IPS-20b (cell line): ENCODE measurements around the gene NAT9.

ENCODE experiments used
- H3K27ac ChIP-seq: one replicate; pipeline ENCODE4 v1.5.1; 2013; ENCODE audit warnings: low read length
- H3K27me3 ChIP-seq: 2 replicates; pipeline ENCODE4 v1.6.1; 2013; ENCODE audit warnings: mild to moderate bottlenecking, low read length, inconsistent platforms; ENCODE audit not compliant: insufficient read depth
- H3K36me3 ChIP-seq: 2 replicates; pipeline ENCODE4 v1.6.1; 2013; ENCODE audit warnings: low read depth, mild to moderate bottlenecking, inconsistent platforms, low read length, moderate library complexity; ENCODE audit not compliant: insufficient read depth
- H3K4me1 ChIP-seq: 2 replicates; pipeline ENCODE4 v1.6.1; 2013; ENCODE audit warnings: mild to moderate bottlenecking, control low read depth, inconsistent platforms, low read length, moderate library complexity; ENCODE audit not compliant: insufficient read depth
- H3K4me3 ChIP-seq: 2 replicates; pipeline ENCODE4 v1.5.1; 2013; ENCODE audit warnings: mild to moderate bottlenecking, low read length, inconsistent platforms
- H3K9ac ChIP-seq: 2 replicates; pipeline ENCODE4 v1.6.1; 2013; ENCODE audit warnings: low read depth, mild to moderate bottlenecking, inconsistent platforms, low read length, moderate library complexity
- H3K9me3 ChIP-seq: 2 replicates; pipeline ENCODE4 v1.6.1; 2013; ENCODE audit warnings: mild to moderate bottlenecking, low read depth, low read length, inconsistent platforms; ENCODE audit not compliant: insufficient read depth

Gene NAT9

DNA sequence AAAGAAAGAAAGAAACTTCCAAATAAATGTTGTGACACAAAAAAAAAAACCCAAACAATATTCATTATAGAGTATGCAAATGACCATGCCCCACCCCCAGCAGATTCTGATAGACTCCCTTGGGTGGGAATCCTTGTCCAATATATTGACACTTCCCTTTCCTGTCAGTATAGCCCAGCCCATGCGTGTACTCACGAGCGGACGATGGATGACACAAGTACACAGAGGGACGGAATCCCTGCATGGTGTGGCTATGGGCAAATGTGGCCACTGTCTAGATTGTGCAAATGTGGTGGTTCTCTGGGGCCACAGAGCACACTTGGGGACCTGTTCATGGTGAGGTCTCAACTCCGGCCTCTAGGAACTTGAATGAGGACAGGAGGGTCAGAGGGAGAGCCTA lies 36.0 kb downstream of the NAT9 start:
- Histone ChIP-seq H3K4me1 (peaks cover 12% of the 10 kb centered on the region; the same call in 1 of the 2 replicates), H3K9ac (no peak overlapping the region), H3K27ac (no peak overlapping the region), H3K27me3 (peaks cover 36% of the 10 kb centered on the region), H3K9me3 (no peaks in the 10 kb centered on the region), H3K4me3 (no peak overlapping the region), H3K36me3 (no peaks in the 10 kb centered on the region)

GRCh38 chr17:74739227-74739831 lies 36.8 kb downstream of the NAT9 start:
- Histone ChIP-seq H3K27ac (no peak overlapping the region), H3K4me3 (no peak overlapping the region), H3K27me3 (peaks cover 43% of the 10 kb centered on the region), H3K9ac (no peak overlapping the region), H3K4me1 (peaks cover 9% of the 10 kb centered on the region; the same call in 1 of the 2 replicates), H3K9me3 (no peaks in the 10 kb centered on the region), H3K36me3 (no peaks in the 10 kb centered on the region)

DNA sequence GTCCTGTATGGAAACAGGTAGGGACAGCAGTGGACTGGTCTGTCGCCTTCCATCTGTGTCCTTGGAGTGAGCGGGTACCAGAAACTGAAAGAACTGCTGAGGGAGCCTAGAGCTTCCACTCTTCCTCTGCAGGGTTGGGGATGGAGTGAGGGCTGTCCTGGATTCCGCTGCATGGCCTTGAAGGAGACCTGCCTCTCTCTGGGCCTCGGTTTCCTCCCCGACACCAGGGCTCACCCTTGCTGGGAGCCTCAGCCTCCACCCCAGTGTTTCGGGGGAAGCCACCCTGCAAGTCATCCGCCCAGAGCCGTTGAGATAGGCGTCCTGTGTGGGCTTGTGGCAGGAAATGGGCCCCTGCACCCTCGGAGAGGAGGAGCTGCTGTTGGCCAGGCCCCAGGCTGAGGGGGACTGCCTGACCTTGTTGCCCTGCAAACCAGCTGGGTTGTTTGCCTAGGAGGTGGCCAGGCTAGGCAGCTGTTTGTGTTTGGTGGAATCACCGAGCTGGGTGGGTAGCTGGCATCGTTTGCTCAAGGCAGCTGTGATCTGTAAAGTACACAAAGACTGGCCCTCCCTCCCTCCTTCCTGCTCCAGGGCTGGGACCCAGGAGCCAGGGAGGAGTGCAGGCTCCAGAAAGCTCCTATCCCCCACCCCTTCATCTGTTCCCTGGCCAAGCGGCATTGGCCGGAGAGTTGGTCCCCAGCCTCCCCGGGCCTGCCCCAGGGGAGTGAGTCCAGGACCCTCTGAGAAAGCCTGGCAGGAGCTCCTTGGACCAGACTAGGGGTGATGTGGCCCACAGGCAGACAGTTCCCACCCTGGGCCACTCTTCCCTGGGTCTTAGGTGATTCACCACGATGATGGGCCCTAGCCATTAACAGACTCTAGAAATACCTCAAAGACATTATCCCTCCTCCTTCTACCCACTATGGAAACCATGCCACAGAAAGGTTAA lies 37.8 kb downstream of the NAT9 start:
- Histone ChIP-seq H3K36me3 (no peaks in the 10 kb centered on the region), H3K9me3 (no peaks in the 10 kb centered on the region), H3K4me3 (peak overlapping the region; percentile 76; the same call in 1 of the 2 replicates), H3K9ac (peak overlapping the region; percentile 4; the same call in 1 of the 2 replicates), H3K4me1 (peaks cover 9% of the 10 kb centered on the region; the same call in 1 of the 2 replicates), H3K27ac (no peak overlapping the region), H3K27me3 (peaks cover 50% of the 10 kb centered on the region)

DNA sequence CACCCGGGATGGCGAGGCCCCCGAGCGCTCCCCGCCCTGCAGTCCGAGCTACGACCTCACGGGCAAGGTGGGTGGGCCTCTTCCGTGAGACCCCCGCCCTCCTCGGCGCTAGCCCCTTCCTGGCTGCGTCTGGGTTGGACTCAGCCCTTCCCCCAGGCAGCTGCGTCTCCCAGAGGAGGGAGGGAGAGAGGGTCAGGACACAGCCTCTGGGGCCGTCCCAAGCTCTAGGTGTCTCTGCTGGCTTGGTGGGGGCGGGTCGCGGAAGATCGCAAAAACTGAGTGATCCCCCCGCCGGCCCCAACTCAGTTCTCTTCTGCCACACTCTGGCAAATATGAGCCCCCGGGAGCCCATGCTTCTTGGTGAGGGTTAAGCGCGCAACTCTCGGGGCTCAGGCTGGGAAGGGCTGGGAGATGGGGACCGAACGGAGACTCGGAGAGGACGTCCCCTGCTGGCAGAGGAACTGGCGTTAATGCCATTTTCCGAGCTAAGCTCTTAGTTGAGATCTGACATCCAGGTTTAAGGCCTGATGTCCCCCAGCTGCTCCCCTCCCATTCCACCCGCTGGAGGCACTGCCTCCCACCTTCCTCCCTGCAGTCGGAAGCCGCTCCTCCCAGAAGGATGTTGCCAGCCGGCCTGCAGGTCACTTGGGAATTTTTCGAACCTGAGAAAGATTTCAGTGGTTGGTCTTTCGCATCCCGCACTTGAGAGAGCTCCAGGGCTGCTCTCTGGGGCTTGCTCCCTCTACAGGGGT lies 38.7 kb downstream of the NAT9 start:
- Histone ChIP-seq H3K9me3 (no peaks in the 10 kb centered on the region), H3K36me3 (no peaks in the 10 kb centered on the region), H3K27ac (no peak overlapping the region), H3K4me3 (peak overlapping the region; percentile 76), H3K27me3 (peaks cover 50% of the 10 kb centered on the region), H3K4me1 (peaks cover 9% of the 10 kb centered on the region; the same call in 1 of the 2 replicates), H3K9ac (peak overlapping the region; percentile 4; the same call in 1 of the 2 replicates)

DNA sequence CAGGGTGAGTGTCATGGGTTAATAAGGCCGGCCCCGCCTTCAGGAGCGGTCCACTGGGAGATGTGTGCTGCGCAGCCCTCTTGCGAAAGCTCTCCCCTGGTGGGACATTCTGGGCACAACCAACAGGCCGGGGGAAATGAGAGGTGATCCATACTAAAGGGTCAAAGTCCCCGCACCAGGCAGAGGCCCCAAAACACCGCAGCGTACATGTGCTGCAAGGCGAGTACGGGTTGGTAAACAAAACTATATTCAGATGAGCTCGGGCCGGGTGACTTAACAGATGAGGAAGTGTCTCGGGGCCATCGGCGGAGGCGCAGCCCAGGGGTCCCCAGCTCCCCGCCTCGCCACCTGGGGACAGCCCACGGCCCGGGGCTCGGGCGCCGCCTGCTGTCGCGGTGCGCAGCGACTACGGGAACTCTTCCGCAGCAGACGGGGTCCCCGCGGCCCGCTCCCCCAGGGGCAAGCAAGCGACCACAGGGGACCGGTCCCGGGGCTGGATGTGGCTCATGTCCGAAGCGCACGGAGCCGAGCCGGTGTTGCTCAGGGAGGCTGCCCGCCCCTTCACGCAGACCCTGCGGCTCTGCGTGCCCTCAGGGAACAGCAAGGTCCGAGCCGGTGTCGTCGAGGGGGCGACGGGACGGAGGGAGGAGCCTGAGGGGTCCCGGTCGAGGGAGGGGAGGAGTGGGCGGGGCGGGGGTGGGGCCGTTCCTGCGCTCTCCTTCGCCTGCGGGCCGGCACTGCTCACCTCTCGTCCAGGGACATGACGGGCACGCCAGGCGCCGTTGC lies 39.4 kb downstream of the NAT9 start, which contains the start of gene RAB37:
RAB37 (plus strand) TSS at position 744 of the 786 bp plus-strand sequence; CDS start at position 761, 17 bp downstream.
- Histone ChIP-seq H3K9ac (peak within 1 kb of the TSS; percentile 6; the same call in 1 of the 2 replicates), H3K9me3 (no peaks in the 10 kb centered on the region), H3K4me3 (peak within 1 kb of the TSS; percentile 76), H3K36me3 (no peaks in the 10 kb centered on the region), H3K27me3 (peaks cover 50% of the 10 kb centered on the region), H3K27ac (no peak within 1 kb of the TSS), H3K4me1 (peaks cover 5% of the 10 kb centered on the region; the same call in 1 of the 2 replicates)

DNA sequence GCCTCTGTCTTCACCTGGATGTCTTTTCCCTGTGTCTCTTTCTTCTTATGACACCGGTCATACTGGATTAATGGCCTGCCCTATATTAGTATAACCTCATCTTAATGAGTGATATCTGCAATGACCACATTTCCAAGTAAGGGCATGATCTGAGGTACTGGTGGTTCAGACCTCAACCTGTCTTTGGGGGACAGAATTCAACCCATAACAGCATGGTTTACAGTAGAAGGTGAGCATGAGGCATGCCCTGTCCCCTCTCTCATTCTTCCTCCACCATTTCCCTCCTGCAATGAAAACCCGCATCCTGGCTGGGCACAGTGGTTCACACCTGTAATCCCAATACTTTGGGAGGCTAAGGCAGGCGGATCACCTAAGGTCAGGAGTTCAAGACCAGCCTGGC lies 41.9 kb downstream of the NAT9 start:
- Histone ChIP-seq H3K9ac (no peak overlapping the region), H3K27me3 (peaks cover 50% of the 10 kb centered on the region), H3K4me1 (peaks cover 5% of the 10 kb centered on the region; the same call in 1 of the 2 replicates), H3K4me3 (no peak overlapping the region), H3K9me3 (no peaks in the 10 kb centered on the region), H3K27ac (no peak overlapping the region), H3K36me3 (no peaks in the 10 kb centered on the region)

DNA sequence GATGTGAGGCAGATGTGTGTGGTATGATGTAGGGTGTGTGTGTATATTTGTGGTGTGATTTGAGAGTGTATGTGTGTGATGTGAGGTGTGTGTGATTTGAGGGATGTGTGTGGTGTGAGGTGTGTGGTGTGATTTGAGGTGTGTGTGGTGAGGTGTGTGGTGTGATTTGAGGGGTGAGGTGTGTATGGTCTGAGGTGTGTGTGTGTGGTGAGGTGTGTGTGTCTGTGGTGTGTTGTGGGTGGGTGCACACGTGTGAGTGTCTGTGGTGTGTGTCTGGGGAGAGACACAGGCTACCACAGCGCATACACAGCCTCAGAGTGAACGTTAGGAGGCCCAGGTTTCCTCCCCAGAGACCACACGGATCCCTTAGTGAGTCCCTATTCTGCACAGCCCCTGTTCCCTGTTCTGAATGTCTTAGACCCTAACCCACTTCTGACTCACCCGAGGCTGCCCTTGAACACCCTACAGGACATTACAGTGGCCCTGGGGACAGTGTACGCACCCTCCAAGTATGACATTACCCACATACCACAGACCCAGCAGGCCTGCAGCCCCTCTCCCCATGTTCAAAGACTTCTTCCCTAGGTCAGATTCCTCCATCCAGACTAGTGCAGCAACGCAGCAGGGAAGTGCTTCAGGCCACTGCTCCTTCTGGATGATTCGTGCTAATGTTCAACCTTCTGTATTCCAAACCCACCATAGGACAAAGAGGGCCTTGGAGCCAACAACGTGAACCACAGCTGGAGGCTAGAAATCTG lies 42.6 kb downstream of the NAT9 start:
- Histone ChIP-seq H3K4me3 (no peak overlapping the region), H3K9ac (no peak overlapping the region), H3K9me3 (peaks cover 3% of the 10 kb centered on the region; the same call in 1 of the 2 replicates), H3K36me3 (no peaks in the 10 kb centered on the region), H3K27me3 (peaks cover 44% of the 10 kb centered on the region), H3K4me1 (peaks cover 5% of the 10 kb centered on the region; the same call in 1 of the 2 replicates), H3K27ac (no peak overlapping the region)

DNA sequence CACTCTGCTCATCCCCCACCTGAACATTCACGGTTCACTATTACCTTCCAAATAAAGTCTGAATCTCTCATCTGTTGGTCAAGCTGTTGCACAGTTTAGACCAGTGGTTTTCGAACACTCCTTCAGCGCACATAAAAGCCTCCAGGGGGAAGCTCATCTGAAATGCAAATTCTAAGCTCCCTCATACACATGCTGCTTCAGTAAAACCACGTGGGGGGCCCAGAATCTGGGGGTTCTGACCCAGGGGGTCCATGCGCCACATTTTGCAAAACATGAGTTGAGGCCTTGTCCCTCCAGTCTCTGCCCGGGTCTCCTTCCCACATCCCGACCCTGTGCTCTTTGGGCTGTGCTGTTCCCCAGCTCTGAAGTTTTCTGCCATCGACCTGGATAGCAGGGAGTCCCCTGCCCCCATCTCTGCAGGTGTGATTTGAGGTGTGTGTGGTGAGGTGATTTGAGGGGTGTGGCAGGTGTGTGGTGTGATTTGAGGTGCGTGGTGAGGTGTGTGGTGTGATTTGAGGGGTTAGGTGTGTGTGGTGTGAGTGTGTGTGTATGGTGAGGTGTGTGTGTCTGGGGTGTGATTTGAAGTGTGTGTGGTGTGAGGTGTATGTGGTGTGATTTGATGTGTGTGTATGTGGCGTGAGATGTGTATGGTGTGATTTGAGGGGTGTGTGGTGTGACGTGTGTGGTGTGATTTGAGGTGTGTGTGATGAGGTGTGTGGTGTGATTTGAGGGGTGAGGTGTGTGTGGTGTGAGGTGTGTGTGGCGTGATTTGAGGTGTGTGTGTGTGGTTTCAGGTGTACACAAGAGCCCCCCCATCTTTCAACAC lies 43.9 kb downstream of the NAT9 start:
- Histone ChIP-seq H3K9ac (no peak overlapping the region), H3K9me3 (peaks cover 7% of the 10 kb centered on the region; the same call in 1 of the 2 replicates), H3K36me3 (no peaks in the 10 kb centered on the region), H3K4me1 (no peaks in the 10 kb centered on the region), H3K27me3 (peaks cover 31% of the 10 kb centered on the region), H3K4me3 (no peak overlapping the region), H3K27ac (no peak overlapping the region)

GRCh38 chr17:74731347-74731605 lies 44.9 kb downstream of the NAT9 start:
- Histone ChIP-seq H3K9ac (no peak overlapping the region), H3K27ac (no peak overlapping the region), H3K4me1 (no peaks in the 10 kb centered on the region), H3K36me3 (no peaks in the 10 kb centered on the region), H3K4me3 (no peak overlapping the region), H3K27me3 (peaks cover 25% of the 10 kb centered on the region), H3K9me3 (peaks cover 7% of the 10 kb centered on the region; the same call in 1 of the 2 replicates)
